ENCODE results near the gene HSD17B8.

The HSD17B8 gene

DNA sequence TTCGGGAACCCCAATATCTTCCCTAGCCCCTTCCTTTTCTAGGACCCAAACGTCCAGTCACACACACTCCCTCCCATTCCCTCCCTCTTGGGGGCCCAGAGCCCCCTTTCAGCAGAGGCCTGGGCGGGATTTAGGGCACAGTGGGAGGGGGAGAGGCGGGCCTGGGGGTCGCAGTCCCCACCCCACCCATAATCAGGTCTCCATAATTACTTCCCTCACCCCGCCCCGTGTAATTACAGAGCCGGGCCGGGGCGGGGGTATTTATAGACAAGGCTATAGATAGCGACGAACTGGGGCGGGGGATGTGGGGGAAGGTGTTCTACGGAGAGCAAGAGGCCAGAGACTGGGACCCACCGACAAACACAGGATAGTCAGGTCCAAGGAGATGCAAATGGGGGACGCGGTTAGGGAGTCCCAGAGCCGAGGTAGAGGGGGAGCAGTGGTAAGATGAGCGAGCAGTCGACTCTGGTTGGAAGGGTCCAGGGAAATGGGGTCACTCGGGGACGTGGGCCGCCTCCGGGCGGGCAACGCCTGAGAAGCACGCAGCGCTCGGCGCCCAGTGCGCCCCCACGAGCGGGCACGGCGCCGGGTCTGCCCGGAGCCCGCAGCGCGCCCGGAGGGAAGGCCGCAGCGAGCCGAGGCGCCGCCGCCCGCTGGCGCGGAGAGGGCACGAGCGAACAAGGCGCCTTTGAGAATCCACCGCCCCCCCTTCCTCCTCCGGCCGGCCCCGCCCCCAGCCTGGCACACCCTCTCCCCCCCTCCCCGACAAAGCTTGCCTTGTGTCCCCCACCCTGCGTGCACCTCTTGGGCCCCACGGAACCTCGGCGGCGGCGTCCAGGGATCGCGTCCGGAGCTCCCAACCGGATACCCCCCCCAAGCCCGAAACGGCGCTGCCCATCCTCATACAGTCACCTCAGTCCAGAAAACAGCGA is 11.5 kb upstream of the HSD17B8 start:
- peak overlapping the region; percentile 33 for H3K4me3 ChIP-seq (replicated peaks; ENCODE audit: low read depth, low read length)
- DNase-seq (ENCODE audit: low read depth) = no peak
- TF ChIP-seq, protein P1, sequence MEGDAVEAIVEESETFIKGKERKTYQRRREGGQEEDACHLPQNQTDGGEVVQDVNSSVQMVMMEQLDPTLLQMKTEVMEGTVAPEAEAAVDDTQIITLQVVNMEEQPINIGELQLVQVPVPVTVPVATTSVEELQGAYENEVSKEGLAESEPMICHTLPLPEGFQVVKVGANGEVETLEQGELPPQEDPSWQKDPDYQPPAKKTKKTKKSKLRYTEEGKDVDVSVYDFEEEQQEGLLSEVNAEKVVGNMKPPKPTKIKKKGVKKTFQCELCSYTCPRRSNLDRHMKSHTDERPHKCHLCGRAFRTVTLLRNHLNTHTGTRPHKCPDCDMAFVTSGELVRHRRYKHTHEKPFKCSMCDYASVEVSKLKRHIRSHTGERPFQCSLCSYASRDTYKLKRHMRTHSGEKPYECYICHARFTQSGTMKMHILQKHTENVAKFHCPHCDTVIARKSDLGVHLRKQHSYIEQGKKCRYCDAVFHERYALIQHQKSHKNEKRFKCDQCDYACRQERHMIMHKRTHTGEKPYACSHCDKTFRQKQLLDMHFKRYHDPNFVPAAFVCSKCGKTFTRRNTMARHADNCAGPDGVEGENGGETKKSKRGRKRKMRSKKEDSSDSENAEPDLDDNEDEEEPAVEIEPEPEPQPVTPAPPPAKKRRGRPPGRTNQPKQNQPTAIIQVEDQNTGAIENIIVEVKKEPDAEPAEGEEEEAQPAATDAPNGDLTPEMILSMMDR (IDR thresholded peaks at IDR 0.05; ENCODE audit: low read length, missing control alignments) = no peak

GRCh38 chr6:33193619-33194018 is 10.8 kb upstream of the HSD17B8 start:
- TF ChIP-seq, protein P1 (IDR thresholded peaks at IDR 0.05; ENCODE audit: low read length, missing control alignments) = no peak
- H3K4me3 ChIP-seq (replicated peaks; ENCODE audit: low read depth, low read length) = no peak overlapping the region
- no peak for DNase-seq (ENCODE audit: low read depth)

DNA sequence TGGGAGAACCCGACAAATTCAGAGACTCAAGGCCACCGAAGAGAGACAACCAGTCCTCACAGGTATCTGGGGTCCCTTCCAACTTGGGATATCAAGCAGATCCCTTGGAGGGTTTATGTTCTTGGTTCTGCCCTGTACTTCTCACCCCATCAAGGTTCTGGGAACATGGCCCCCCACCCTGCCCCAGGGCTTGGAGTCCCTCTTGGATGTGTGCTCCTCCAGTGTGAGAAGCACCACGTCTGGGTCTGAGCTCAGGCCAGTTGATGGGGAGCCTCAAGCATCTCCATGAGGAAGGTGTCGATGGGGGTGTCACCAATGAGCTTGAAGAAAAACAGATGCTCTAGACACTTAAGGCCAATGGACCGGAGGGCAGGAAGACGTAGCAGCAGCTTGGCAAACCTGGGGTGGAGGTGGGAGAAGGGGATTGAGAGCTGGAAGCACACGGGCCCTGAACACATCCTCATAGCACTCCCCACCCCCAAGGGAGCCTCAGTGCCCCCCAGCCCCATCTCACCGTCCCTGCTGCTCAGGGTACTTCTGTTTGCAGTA is 9.9 kb upstream of the HSD17B8 start:
- TF ChIP-seq, protein P1 (IDR thresholded peaks at IDR 0.05; ENCODE audit: low read length, missing control alignments) = no peak
- DNase-seq (ENCODE audit: low read depth) = no peak
- no peak overlapping the region for H3K4me3 ChIP-seq (replicated peaks; ENCODE audit: low read depth, low read length)

DNA sequence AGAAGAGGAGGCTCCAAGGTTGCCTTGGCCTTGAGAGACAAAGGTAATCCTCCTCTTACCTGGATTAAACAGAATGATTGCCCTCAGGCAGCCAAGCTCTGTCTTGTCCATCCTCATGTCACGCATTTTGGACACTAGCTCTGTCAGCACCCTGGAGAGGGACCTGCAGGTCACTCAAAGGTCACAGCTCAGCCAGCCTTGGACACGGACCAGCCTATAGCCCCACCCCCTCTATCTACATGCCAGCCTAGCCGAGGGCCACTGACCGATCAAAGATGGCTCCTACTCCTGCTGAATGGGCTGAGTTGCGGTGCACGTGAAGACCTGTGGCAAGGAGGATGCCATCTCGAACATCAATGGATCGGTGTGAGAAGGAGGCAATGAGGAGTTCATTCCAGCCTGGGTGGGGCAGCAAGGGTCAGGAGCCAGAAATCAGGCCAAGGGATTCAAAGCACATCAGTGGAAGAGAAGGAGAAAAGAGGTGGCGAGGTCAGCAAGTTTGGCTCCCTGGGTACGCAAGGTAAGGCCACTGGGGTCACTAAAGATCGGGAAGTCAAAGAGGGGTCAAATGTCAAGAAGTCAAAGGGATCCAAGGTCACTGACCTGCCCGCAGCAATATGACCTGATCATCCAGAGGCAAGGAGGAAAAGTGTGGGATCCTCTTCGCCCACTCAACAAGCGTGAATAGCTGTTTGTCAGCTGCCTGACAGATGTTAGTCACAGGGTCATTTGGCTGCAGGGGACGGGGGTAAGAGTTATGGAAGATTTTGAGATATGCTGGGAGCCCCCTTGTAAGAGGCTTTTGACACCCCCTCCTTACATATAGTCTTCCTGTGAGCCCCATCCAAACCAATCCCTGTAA is 8.9 kb upstream of the HSD17B8 start:
- no peak overlapping the region for H3K4me3 ChIP-seq (replicated peaks; ENCODE audit: low read depth, low read length)
- TF ChIP-seq, protein P1 (IDR thresholded peaks at IDR 0.05; ENCODE audit: low read length, missing control alignments) = no peak
- no peak for DNase-seq (ENCODE audit: low read depth)

- no peak overlapping the region for H3K4me3 ChIP-seq (replicated peaks; ENCODE audit: low read depth, low read length)
- DNase-seq (ENCODE audit: low read depth) = peak; percentile 79
- TF ChIP-seq, protein P1 (IDR thresholded peaks at IDR 0.05; ENCODE audit: low read length, missing control alignments) = peak; percentile 86
These were observed 6.9 kb upstream of the HSD17B8 start for GRCh38 chr6:33197431-33198048.

DNA sequence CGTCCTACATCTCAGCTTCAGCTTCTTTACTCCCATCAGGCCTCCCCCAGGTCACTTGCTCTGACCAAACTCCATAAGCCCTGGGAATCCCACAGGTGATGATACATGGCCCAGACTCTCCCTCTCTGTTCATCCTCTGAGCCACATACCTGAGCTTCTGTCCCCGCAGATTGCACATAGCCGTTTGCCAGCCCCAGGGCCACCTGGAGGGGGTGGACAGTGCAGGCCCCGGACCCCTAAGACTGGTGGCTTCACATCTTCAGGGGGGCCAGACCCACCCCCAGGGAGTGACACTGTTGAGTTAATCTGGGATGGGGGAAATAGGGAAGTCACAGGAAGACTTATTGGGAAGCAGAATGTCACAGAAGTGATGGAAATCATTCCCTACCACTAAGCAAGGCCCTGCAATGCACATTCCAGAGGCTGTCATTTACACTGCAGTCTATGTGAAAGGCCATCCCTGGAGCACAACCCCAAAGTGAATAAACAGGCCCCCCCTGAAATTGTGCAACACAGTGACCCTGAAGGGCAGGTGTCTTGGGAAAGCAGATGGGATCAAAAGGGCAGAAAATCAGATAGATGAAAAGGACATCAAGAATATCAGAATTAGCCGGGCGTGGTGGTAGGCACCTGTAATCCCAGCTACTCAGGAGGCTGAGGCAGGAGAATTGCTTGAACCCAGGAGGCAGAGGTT is 6.1 kb upstream of the HSD17B8 start:
- TF ChIP-seq, protein P1 (IDR thresholded peaks at IDR 0.05; ENCODE audit: low read length, missing control alignments) = no peak
- DNase-seq (ENCODE audit: low read depth) = no peak
- H3K4me3 ChIP-seq (replicated peaks; ENCODE audit: low read depth, low read length) = no peak overlapping the region
